K562 (cell line): Measurements from ENCODE around the gene PTGIS. TPM values are rescaled to one million over a fixed set of nuclear protein-coding genes. Genes with fewer than 3 reads are reported as not detected.
A peak's percentile ranks its signal among the peaks of the same experiment; 100 is the strongest.

Source experiments
- ATAC-seq: fragments of 200-7000 bp; cut with Tn5 transposase; 3 replicates; pipeline ENCODE4 v1.9.1; 2020; ENCODE audit warnings: moderate library complexity
- BruUV-seq: library from RNA; stranded (reverse); fragments of 400-500 nt; replicated peaks from 2 replicates; lab custom pipeline; 2021; lab: Mats Ljungman, UMichigan
- CTCF ChIA-PET: fragments of 300-600 bp; formaldehyde crosslinking; extraction: SDS; loops from one replicate; lab custom pipeline; 2021; ENCODE audit warnings: low intra/inter-chr PET ratio; lab: Yijun Ruan, JAX
- POLR2A ChIA-PET: fragments of 300-600, 350-650 bp; sonication (Branson Sonifier 250); formaldehyde crosslinking; extraction: SDS; loops from one replicate; lab custom pipeline; 2021; ENCODE audit warnings: antibody characterized with exemption, inconsistent platforms; lab: Yijun Ruan, JAX
- DNase-seq, 4 experiments: peaks; one replicate each; pipeline versions ENCODE4 v3.0.0 to v3.0.0-alpha.2; 2011 to 2018; ENCODE audit warnings: low spot score in 3 of 4, mixed read lengths in 3 of 4; ENCODE audit errors: extremely low read depth in 1 of 4
- FAIRE-seq: peaks from 2 replicates; lab custom pipeline; 2011; peaks lifted over from hg19 to GRCh38; lab: Jason Lieb, UNC
- H2AFZ ChIP-seq: 2 replicates; pipeline ENCODE4 v1.6.0; 2011; ENCODE audit warnings: low read depth, low read length, control low read depth, inconsistent platforms
- H3K27ac ChIP-seq: fragments of 200-600 bp; 3 replicates; pipeline ENCODE4 v1.8.0; 2011; ENCODE audit warnings: low read depth, mild to moderate bottlenecking, control low read depth, inconsistent platforms, low read length, moderate library complexity, mixed read lengths; ENCODE audit errors: extremely low read depth
- H3K27me3 ChIP-seq, 2 experiments: fragments of 300-600 bp in 1 of 2; 2 replicates in 1 of 2; 3 replicates in 1 of 2; pipeline versions ENCODE4 v1.6.0 to v1.8.0; 2011; ENCODE audit warnings: inconsistent platforms in 2 of 2, low read length in 2 of 2, mild to moderate bottlenecking in 1 of 2, mixed read lengths in 1 of 2, moderate library complexity in 1 of 2; ENCODE audit not compliant: control insufficient read depth in 2 of 2, insufficient read depth in 2 of 2
- H3K36me3 ChIP-seq: fragments of 300-600 bp; 3 replicates; pipeline ENCODE4 v1.8.0; 2011; ENCODE audit warnings: mild to moderate bottlenecking, low read length, inconsistent platforms; ENCODE audit not compliant: control insufficient read depth, insufficient read depth
- H3K4me1 ChIP-seq, 2 experiments: fragments of 200-600 bp in 1 of 2; replicated peaks in 1 of 2; 2 replicates in 1 of 2; 3 replicates in 1 of 2; pipeline versions ENCODE4 v1.5.1 to v1.8.0; 2011; ENCODE audit warnings: inconsistent platforms in 2 of 2, low read length in 2 of 2, mild to moderate bottlenecking in 1 of 2, mixed read lengths in 1 of 2, moderate library complexity in 1 of 2; ENCODE audit not compliant: control insufficient read depth in 2 of 2, insufficient read depth in 2 of 2
- H3K4me2 ChIP-seq: 2 replicates; pipeline ENCODE4 v1.6.1; 2011; ENCODE audit warnings: low read length, control low read depth, inconsistent platforms, mixed read lengths; ENCODE audit not compliant: insufficient read depth
- H3K4me3 ChIP-seq: fragments of 200-600 bp; sonication (generic), shearing (Covaris generic); 2 replicates; pipeline ENCODE4 v1.5.1; 2016; ENCODE audit warnings: control low read depth, inconsistent platforms
- H3K79me2 ChIP-seq: fragments of 200-600 bp; 3 replicates; pipeline ENCODE4 v1.8.0; 2011; ENCODE audit warnings: low read length, inconsistent platforms; ENCODE audit not compliant: control insufficient read depth, insufficient read depth
- H3K9ac ChIP-seq, 2 experiments: 2 replicates each; pipeline versions ENCODE4 v1.6.0 to v1.6.1; 2011; ENCODE audit warnings: low read depth in 2 of 2, low read length in 2 of 2, control low read depth in 1 of 2, inconsistent platforms in 1 of 2, mild to moderate bottlenecking in 1 of 2, mixed read lengths in 1 of 2; ENCODE audit not compliant: insufficient read depth in 1 of 2
- H3K9me1 ChIP-seq: one replicate; pipeline ENCODE4 v1.6.0; 2011; ENCODE audit warnings: inconsistent platforms, mild to moderate bottlenecking, low read length, moderate library complexity; ENCODE audit not compliant: control insufficient read depth, insufficient read depth
- H3K9me3 ChIP-seq: replicated peaks from 2 replicates; pipeline ENCODE4 v1.5.1; 2011; ENCODE audit warnings: low read depth, low read length, inconsistent platforms; ENCODE audit not compliant: control insufficient read depth, insufficient read depth
- H4K20me1 ChIP-seq: replicated peaks from 2 replicates; pipeline ENCODE4 v1.6.1; 2011; ENCODE audit warnings: low read length, inconsistent platforms, mixed read lengths; ENCODE audit not compliant: control insufficient read depth, insufficient read depth
- BCOR ChIP-seq: fragments of 450-650 bp; IDR thresholded peaks from 2 replicates; pipeline ENCODE4 v1.6.1; 2016
- NCOA4 ChIP-seq: fragments of 450-650 bp; IDR thresholded peaks from 2 replicates; pipeline ENCODE4 v1.6.1; 2018; ENCODE audit warnings: mild to moderate bottlenecking; ENCODE audit not compliant: partially characterized antibody
- POLR2AphosphoS2 ChIP-seq: IDR thresholded peaks from 2 replicates; pipeline ENCODE4 v1.6.1; 2012; ENCODE audit warnings: low read length, improper control_type of control experiment
- RBM25 ChIP-seq: fragments of 200-400 bp; formaldehyde crosslinking; IDR thresholded peaks from 2 replicates; pipeline ENCODE4 v1.6.1; 2018; ENCODE audit warnings: low read length, low read depth, moderate library complexity; ENCODE audit not compliant: severe bottlenecking
- SPI1 ChIP-seq: IDR thresholded peaks from 2 replicates; pipeline ENCODE4 v1.6.1; 2011; ENCODE audit warnings: low read depth, low read length, control low read depth, borderline replicate concordance
- ZNF347 ChIP-seq: fragments of 450-650 bp; formaldehyde crosslinking; IDR thresholded peaks from 2 replicates; pipeline ENCODE4 v1.4.0; 2020; ENCODE audit warnings: low read depth, mild to moderate bottlenecking, moderate library complexity
- WGBS: fragments of 100-300 bp; shearing (Covaris generic); methylation state at CpG from one replicate; pipeline ENCODE4 v1.1.6; 2016; ENCODE audit warnings: low coverage, mixed read lengths; ENCODE audit not compliant: insufficient coverage; ENCODE audit errors: missing lambda C conversion rate; 5-methylcytosine and 5-hydroxymethylcytosine counted together
- in situ Hi-C: fragments of 300-500 bp; cut with MboI; formaldehyde crosslinking; loops from 4 replicates; pipeline ENCODE4 v1.15.0; 2018; ENCODE audit warnings: inconsistent platforms, mixed read lengths
- intact Hi-C: fragments of 100-400 bp; cut with micrococcal nuclease; formaldehyde crosslinking; loops from 2 replicates; pipeline ENCODE4 v1.14.2; 2022
- polyA plus RNA-seq, 8 experiments: library from polyadenylated mRNA; depleted of rRNA in 4 of 8; stranded (reverse) in 5 of 8; unstranded in 3 of 8; fragments of >200 nt; fragmentation: Nextera tagmentation in 2 of 8; fragmentation: Illumina TruSeq in 1 of 8; extraction: Ambion mirVana in 2 of 8; extraction: Trizol in 1 of 8; gene quantifications; 2 replicates each; pipeline versions ENCODE4 v1.2.1 to v1.2.3, GENCODE V29; 2011 to 2014; ENCODE audit warnings: inconsistent platforms in 1 of 8, missing spikeins in 1 of 8
- total RNA-seq, 7 experiments: library from RNA; depleted of rRNA in 6 of 7; stranded (reverse); fragments of >200 nt in 6 of 7; fragmentation: Illumina TruSeq in 2 of 7; extraction: Trizol in 2 of 7; gene quantifications; 2 replicates each; pipeline versions ENCODE4 v1.2.1 to v1.2.3, GENCODE V29; 2011 to 2021; ENCODE audit warnings: low replicate concordance in 1 of 7
- TF ChIP-seq, protein P1 (sequence below), 2 experiments: fragments of 450-650 bp in 1 of 2; IDR thresholded peaks; 2 replicates each; pipeline ENCODE4 v1.6.1; 2011 to 2017; ENCODE audit warnings: low read depth in 2 of 2, antibody characterized with exemption in 1 of 2, borderline replicate concordance in 1 of 2, low read length in 1 of 2, mild to moderate bottlenecking in 1 of 2, mixed read lengths in 1 of 2; ENCODE audit not compliant: control insufficient read depth in 1 of 2

PTGIS gene
- total and polyA plus RNA-seq, 9 of the 15 experiments (the other 6 are each of a cell fraction or from before 2014, with no cell fraction given) = not detected

DNA sequence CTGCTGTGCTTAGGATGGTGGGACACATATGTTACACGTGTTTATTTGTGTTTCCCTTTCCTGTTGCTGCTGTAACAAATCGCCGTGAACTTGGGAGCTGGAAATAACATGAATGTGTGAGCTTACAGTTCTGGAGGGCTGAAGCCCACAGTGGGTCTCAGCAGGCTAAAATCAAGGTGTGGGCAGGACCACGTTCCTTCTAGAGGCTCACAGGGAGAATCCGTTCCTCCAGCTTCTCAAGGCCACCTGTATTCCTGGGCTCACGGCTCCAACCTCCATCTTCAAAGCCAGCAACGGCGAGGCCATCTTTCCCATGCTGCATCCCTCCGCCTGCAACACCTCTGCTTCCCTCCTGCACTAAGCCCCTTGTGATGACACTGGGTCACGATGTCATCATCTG, 27.4 kb upstream of the PTGIS start (continued):
- TF ChIP-seq SPI1 = no peak
- TF ChIP-seq POLR2AphosphoS2 = no peak
- TF ChIP-seq ZNF347 (CRISPR knock-in tag) = no peak

DNA sequence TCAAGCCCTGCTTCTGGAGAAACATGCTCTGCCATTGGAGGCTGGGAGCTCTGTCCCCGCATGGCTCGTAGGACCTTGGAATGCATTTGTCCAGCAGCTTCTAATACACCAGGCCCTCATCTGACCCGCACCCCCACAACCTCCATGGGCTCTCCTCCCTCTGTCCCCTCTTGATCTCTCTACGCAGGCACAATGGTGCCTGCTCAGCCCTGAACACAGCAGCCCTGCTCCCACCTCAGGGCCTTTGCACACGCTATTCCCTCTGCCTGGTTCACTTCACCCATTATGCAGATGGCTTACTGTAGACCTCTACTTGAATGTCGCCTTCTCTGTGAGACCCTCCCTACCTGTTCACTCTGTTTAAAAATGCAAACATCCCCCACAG, 27.0 kb upstream of the PTGIS start:
- H4K20me1 ChIP-seq = peaks cover 4% of the 10 kb centered on the region; the same call in 1 of the 2 replicates
- ChIA-PET POLR2A (interaction anchor here (0.9 to 1.6 kb wide), 2 partner anchors 16 to 31 kb away, joined by 4 to 6 read pairs; no protein-coding TSS in a partner anchor), CTCF (no interaction called here)
- intact Hi-C loops (no loop called here), in situ Hi-C loops (no loop called here)
- no peak overlapping the region for H2AFZ ChIP-seq
- H3K36me3 ChIP-seq = no peaks in the 10 kb centered on the region
- no peaks in the 10 kb centered on the region for H3K79me2 ChIP-seq
- ATAC-seq (no peak), DNase-seq (no peak), FAIRE-seq (no peak)
- H3K9me3 ChIP-seq = no peaks in the 10 kb centered on the region
- H3K4me3 ChIP-seq = no peak overlapping the region
- H3K27me3 ChIP-seq = peaks cover 30 to 44% of the 10 kb centered on the region in 2 experiments; a peak in 4 of 5 replicates
- 0 out of 5 replicates have a peak, but pooled peaks cover 0 to 3% of the 10 kb centered on the region in 2 experiments for H3K4me1 ChIP-seq
- no peak overlapping the region for H3K4me2 ChIP-seq
- 0 out of 2 replicates have a peak, but pooled peaks have one; percentile 7 for TF ChIP-seq BCOR
- TF ChIP-seq, protein P1, sequence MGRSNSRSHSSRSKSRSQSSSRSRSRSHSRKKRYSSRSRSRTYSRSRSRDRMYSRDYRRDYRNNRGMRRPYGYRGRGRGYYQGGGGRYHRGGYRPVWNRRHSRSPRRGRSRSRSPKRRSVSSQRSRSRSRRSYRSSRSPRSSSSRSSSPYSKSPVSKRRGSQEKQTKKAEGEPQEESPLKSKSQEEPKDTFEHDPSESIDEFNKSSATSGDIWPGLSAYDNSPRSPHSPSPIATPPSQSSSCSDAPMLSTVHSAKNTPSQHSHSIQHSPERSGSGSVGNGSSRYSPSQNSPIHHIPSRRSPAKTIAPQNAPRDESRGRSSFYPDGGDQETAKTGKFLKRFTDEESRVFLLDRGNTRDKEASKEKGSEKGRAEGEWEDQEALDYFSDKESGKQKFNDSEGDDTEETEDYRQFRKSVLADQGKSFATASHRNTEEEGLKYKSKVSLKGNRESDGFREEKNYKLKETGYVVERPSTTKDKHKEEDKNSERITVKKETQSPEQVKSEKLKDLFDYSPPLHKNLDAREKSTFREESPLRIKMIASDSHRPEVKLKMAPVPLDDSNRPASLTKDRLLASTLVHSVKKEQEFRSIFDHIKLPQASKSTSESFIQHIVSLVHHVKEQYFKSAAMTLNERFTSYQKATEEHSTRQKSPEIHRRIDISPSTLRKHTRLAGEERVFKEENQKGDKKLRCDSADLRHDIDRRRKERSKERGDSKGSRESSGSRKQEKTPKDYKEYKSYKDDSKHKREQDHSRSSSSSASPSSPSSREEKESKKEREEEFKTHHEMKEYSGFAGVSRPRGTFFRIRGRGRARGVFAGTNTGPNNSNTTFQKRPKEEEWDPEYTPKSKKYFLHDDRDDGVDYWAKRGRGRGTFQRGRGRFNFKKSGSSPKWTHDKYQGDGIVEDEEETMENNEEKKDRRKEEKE (IDR thresholded peaks at IDR 0.05; ENCODE audit: borderline replicate concordance in 1 of 2, control insufficient read depth in 1 of 2, low read depth in 2 of 2, low read length in 1 of 2) = no peak
- no peak for TF ChIP-seq NCOA4
- TF ChIP-seq RBM25 = peak; percentile 20
- H3K9me1 ChIP-seq = no peaks in the 10 kb centered on the region
- BruUV-seq = no TSS peak
- H3K27ac ChIP-seq = no peak overlapping the region
- H3K9ac ChIP-seq = peak overlapping the region in 1 of 2 experiments; percentile 16; a peak in 1 of 4 replicates
- WGBS = 22% methylated on average over 6 of the region's 6 CpGs
